Spleen (tissue), 7 donors: ENCODE measurements around the gene SNX24.

Source experiments
- POLR2AphosphoS5 ChIP-seq, 3 donors: sonication (generic); formaldehyde crosslinking; IDR thresholded peaks; one replicate each; pipeline ENCODE4 v1.5.1; 2017; ENCODE audit warnings: antibody characterized with exemption in 3 of 3
- TF ChIP-seq, protein P1 (sequence below), 11 experiments: fragments of 200-600 bp in 7 of 11; fragments of 450-650 bp in 4 of 11; sonication (generic) in 4 of 11; IDR thresholded peaks in 8 of 11; conservative IDR thresholded peaks in 3 of 11; 1 replicate in 7 of 11; 2 replicates in 4 of 11; pipeline versions ENCODE4 v1.4.0 to v1.8.0; 2016 to 2021; ENCODE audit warnings: antibody characterized with exemption in 11 of 11, inconsistent platforms in 4 of 11, mild to moderate bottlenecking in 1 of 11
- donor health status: DM: no; HTN: no; CAD: no; lungs with moderate emphysema.
- donor health status: DM: no; HTN: no; CAD: no.
- donor health status: DM: no; HTN: no; CAD: no.

DNA sequence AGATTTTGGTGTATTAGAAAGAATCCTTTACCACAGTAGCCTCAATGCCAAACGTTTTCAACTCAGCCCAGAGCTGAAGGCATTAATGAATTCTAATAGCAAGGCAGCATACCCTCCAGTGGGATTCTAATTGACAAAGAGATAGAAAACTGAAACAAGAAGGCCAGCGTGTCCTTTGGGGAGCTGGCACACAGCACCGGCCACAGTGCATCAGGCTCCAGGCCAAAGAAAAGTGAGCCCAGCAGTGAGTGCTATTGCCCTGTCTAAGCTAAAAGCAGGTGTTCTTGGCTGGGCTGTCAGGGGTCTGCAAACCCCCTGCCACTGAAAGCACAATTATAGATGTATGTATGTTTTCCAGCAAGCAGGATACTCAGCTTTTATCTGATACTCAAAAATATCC is 150.7 kb downstream of the SNX24 start:
- TF ChIP-seq, protein P1, sequence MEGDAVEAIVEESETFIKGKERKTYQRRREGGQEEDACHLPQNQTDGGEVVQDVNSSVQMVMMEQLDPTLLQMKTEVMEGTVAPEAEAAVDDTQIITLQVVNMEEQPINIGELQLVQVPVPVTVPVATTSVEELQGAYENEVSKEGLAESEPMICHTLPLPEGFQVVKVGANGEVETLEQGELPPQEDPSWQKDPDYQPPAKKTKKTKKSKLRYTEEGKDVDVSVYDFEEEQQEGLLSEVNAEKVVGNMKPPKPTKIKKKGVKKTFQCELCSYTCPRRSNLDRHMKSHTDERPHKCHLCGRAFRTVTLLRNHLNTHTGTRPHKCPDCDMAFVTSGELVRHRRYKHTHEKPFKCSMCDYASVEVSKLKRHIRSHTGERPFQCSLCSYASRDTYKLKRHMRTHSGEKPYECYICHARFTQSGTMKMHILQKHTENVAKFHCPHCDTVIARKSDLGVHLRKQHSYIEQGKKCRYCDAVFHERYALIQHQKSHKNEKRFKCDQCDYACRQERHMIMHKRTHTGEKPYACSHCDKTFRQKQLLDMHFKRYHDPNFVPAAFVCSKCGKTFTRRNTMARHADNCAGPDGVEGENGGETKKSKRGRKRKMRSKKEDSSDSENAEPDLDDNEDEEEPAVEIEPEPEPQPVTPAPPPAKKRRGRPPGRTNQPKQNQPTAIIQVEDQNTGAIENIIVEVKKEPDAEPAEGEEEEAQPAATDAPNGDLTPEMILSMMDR (IDR thresholded peaks at IDR 0.05 in 8 of 11, conservative IDR thresholded peaks at IDR 0.05 in 3 of 11): no peak
- no peak for TF ChIP-seq POLR2AphosphoS5 (IDR thresholded peaks at IDR 0.05)
